ENCODE results near the gene HAUS7. TPM values are rescaled to one million over a fixed set of nuclear protein-coding genes. Genes with fewer than 3 reads are reported as not detected.

The HAUS7 gene
- total and polyA plus RNA-seq, 2 of the 8 experiments (the other 6 are each of a cell fraction or from before 2014, with no cell fraction given) = 45.4 to 54.0 TPM

- TF ChIP-seq EZH2 (IDR thresholded peaks at IDR 0.05; ENCODE audit: low read depth, low read length, severe bottlenecking) = no peak
Observed at GRCh38 chrX:153475271-153475670, 4.9 kb upstream of the HAUS7 start (continued).
